Inflammatory macrophage (primary cell): ENCODE data around the gene IFNA8.
A peak's percentile ranks its signal among the peaks of the same experiment; 100 is the strongest.
"Not testable (repeated sequence)": the region's sequence is repeated elsewhere in the genome, so short reads cannot be mapped to it uniquely, and the experiment has no call there.

ENCODE experiments used
- DNase-seq, 2 donors: peaks; one replicate each; pipeline ENCODE4 v3.0.0-alpha.2; 2020 to 2022

Gene IFNA8

GRCh38 chr9:21429191-21429590 is 20.3 kb downstream of the IFNA8 start:
- peak; percentile 36 to 48 for DNase-seq

- peak; percentile 15 to 27 for DNase-seq
Measured at GRCh38 chr9:21432672-21433425, 23.9 kb downstream of the IFNA8 start.

- peak; percentile 51 to 62 for DNase-seq
Measured at GRCh38 chr9:21434202-21435014, 25.5 kb downstream of the IFNA8 start.

GRCh38 chr9:21435015-21435383 is 26.1 kb downstream of the IFNA8 start:
- not testable (repeated sequence) for DNase-seq

- DNase-seq, result no peak
Measured at GRCh38 chr9:21440139-21440538, 31.2 kb downstream of the IFNA8 start, which contains the start of gene IFNA1. IFNA1 (plus strand) TSS chr9:21440439; CDS start chr9:21440508, 69 bp downstream.

GRCh38 chr9:21443849-21444625 is 35.1 kb downstream of the IFNA8 start:
- DNase-seq, result peak; percentile 59 to 87

- not testable (repeated sequence) for DNase-seq
Measured at GRCh38 chr9:21449312-21449711, 40.4 kb downstream of the IFNA8 start.

- no peak for DNase-seq
Measured at GRCh38 chr9:21450733-21451394, 41.9 kb downstream of the IFNA8 start.

- no peak for DNase-seq
Measured at GRCh38 chr9:21452681-21453080, 43.8 kb downstream of the IFNA8 start.

- DNase-seq, result no peak
Measured at GRCh38 chr9:21454149-21454548, 45.2 kb downstream of the IFNA8 start.

GRCh38 chr9:21455320-21455719 is 46.4 kb downstream of the IFNA8 start:
- DNase-seq, result peak; percentile 32 to 51
